ENCODE measurements around the gene GBX2. TPM values are rescaled to one million over a fixed set of nuclear protein-coding genes. Genes with fewer than 3 reads are reported as not detected.

The GBX2 gene
- total RNA-seq, 1 donor from 2014 or later, result not detected

GRCh38 chr2:236190674-236191073, 22.5 kb upstream of the GBX2 start:
- no peak for ATAC-seq
- intact Hi-C loops (cut with micrococcal nuclease), result no loop called here
- no peak for DNase-seq

- intact Hi-C loops (cut with micrococcal nuclease), result no loop called here
- no peak for DNase-seq
- ATAC-seq, result no peak
Observed at GRCh38 chr2:236184701-236185100, 16.5 kb upstream of the GBX2 start.

DNA sequence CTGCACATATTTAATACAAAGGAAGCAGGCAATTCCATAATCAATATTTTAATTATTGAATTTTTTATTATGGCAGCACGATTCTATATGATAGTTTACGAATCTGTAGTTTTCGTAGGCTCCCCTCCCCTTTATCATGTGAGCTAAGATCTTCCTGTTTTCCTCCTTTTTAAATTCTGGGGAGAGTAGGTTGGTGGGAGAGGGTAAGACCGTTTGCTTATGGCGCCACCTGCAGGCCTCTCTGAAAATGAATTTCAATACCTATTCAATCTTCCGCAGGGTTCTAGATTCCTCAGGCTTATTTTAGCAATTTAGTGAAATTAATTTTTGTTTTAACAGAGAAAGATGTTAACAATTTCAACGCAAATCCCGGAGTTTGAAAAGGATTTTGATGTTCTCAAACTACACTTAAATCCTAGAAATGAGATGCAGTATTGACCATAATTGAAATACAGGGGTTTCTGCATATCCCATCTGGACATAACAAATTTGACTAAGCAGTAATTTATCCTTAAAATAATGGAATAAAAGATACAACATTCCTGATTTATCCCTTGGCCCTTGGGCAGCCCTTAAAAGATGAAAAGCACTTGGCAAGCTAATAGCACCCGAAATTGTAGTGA, 12.8 kb upstream of the GBX2 start:
- no peak for DNase-seq

GRCh38 chr2:236180076-236180816, 12.1 kb upstream of the GBX2 start:
- DNase-seq (no peak), ATAC-seq (no peak)
- intact Hi-C loops (cut with micrococcal nuclease), result no loop called here

More for the DNA sequence above, 12.8 kb upstream of the GBX2 start:
- intact Hi-C loops (cut with micrococcal nuclease), result no loop called here
- ATAC-seq, result peak; percentile 43

GRCh38 chr2:236179236-236180075, 11.3 kb upstream of the GBX2 start:
- no peak for DNase-seq
- intact Hi-C loops (cut with micrococcal nuclease), result no loop called here
- no peak for ATAC-seq

GRCh38 chr2:236178890-236179235, 10.7 kb upstream of the GBX2 start:
- DNase-seq (no peak), ATAC-seq (no peak)
- intact Hi-C loops (cut with micrococcal nuclease), result no loop called here

DNA sequence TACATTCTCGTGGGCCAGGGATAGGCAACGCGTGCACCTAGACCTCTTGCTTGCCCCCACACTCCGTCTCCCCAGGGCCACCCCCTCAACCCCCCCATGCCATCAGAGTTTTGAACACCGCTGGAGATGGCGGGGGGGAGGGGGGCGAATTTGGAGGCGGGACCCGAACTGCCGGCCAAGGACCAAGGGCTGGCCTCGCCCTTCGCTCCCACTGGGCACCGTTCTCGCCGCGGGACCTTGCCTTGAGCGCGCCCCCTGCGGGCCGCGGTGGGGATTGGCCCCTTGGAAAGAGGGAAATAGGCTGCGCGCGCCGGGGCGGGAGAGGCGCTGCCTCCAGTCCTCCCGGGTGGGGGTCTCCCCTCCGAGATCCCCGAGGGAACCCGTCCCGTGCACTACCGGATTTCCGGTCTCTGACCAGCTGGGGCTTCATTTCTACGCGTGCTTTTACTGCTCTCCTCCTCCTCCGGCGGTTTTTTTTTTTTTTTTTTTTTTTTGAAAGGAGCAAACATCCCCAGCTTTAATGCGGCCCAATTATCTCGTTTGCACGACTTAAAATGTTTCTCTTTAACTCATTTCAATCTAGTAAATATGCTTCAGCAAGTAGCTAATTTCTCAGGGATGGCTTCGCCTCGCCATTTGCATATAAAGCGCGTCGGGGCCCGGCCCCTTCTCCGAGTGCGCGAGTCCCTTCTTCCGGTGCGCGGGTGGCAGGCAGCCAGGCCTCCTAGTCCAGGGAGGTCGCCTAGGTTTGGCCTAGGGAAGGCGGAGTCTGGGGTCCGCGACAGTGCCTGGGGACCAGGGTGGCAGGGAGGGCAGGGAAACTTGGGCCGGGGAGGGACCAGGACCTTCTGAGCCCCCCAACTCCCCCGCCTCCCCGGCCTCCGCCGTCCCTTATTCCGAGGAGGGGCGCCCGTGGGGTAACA, 10.0 kb upstream of the GBX2 start:
- intact Hi-C loops (cut with micrococcal nuclease), result no loop called here
- ATAC-seq (peak; percentile 79), DNase-seq (peak; percentile 73)

- intact Hi-C loops (cut with micrococcal nuclease), result no loop called here
- peak; percentile 58 for ATAC-seq
- peak; percentile 62 for DNase-seq
Observed at GRCh38 chr2:236177604-236177966, 9.4 kb upstream of the GBX2 start.

- intact Hi-C loops (cut with micrococcal nuclease), result no loop called here
- no peak for DNase-seq
- no peak for ATAC-seq
Observed at GRCh38 chr2:236176951-236177350, 8.8 kb upstream of the GBX2 start.

DNA sequence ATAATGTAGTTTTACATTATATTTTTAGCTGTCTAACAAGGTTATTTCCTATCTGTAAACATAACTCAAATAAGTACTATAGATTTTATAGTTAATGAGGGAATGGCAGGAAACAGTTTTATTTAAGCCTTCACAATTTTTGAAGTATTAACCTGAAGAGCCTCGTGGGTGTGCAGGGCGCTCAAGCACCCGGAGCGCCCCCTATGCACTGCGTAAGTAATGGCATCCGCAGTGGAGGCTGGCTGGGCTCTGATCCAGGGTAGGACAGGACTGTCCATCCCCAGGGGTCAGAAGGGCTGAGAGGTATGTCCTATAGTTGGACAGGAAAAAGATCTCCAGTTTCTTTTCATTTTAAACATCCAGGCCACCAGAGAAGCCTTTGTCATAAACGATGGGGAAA, 8.2 kb upstream of the GBX2 start:
- DNase-seq (no peak), ATAC-seq (no peak)
- intact Hi-C loops (cut with micrococcal nuclease), result no loop called here

DNA sequence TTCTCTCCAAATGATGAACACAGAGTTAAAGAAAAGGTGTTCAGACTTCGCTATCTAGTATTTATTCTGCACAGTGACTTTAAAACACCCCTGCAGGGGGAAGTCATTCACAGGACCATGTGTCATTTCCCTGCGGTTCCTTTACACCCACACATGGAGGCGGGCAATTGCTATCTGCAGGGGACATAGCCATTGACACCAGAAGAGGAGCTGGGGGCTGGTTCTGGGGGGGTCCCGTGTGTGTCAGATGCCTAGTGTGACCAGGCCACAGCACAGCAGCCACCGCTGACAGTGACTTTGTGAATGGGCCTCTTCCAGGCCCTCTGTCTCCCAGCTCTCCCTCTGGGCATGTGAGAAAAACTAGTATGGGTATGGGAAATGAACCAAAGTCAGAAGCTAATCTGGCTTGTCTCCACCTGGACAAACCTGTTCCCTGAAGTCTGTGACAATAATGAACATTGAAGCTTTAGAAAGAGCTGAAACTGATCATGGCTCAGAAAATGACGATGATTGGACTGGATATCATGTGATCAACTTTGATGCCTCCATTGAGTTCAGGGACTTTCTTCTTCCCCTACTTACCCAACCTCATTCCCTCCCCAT, 7.5 kb upstream of the GBX2 start:
- ATAC-seq, result no peak
- DNase-seq, result no peak
- intact Hi-C loops (cut with micrococcal nuclease), result no loop called here

GRCh38 chr2:236173729-236174607, 5.8 kb upstream of the GBX2 start:
- no peak for DNase-seq
- ATAC-seq, result no peak
- intact Hi-C loops (cut with micrococcal nuclease), result loop anchor here (5.0 kb wide), 1 partner anchor 397 kb away; no protein-coding TSS in a partner anchor

DNA sequence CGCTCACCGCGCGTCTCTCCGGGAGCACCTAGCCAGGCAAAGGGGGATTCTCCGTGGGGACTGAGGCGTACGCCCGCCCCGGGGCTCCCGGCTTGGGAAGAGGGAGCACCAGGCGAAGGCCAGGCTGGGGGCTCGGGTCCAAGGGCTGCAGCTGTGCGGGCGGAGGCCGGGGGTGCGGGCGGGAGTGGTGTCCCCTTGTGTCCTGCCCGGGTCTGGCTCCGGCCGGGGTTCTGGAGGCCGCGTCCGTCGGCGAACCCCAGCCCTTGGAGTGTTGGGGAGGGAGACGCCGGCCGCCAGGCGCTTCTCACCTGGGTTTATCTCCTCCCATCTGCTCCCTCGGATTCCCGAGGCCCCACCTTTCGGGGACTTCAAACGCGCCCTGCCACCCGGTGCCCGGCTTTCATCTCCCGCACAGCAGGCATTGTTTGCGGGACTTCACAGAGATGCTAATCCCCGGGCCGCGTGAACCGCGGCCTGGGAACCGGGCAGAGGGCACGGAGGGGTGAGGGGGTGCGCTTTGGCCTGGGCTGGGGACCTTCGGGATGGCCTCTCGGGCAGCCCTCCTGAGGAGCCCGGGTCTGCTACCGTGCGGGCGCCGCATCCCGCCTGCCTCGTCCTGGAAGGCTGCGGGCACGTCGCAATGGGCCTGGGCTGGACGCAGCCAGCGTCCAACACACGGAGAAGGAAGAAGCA, 5.0 kb upstream of the GBX2 start:
- intact Hi-C loops (cut with micrococcal nuclease), result loop anchor here (5.0 kb wide), 1 partner anchor 396 kb away; no protein-coding TSS in a partner anchor
- no peak for DNase-seq
- no peak for ATAC-seq

DNA sequence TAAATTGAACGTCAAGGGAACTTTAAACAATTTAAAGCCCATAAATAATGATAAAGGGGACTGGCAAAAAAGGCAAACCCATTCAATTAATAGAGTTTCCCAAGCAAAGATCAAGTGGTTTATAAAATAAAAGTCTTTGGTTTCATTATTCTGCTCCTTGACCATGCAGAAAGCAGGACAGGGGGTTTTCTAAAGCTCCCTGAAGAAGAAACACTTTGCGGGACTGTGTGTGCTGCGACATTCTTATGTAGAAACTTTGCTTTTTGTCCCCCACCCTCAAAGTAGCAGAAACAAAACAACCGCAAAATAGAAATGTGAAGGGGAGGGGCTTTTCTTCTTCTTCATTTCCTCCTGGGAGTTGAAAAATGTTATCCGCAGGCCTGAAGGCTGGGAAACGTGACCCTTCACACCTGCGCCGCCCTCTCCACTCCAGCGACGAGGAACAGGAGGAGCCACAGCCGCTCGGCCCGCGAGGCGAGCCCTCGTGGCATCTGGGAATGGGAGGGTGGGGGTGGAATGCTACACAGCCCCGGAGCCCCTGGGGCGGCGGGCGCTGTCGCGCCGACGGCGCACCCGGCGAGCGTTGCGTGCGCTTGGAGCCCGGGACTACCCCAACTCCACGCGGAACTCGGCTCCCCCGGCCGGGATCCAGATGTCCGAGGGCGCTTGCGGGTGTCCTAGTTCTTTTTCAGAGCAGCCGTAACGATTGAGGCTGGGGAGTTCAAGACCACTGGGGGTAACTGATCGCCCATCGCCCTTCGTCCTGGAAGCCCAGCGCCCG, 4.3 kb upstream of the GBX2 start:
- DNase-seq (no peak), ATAC-seq (no peak)
- intact Hi-C loops (cut with micrococcal nuclease), result loop anchor here (5.0 kb wide), 1 partner anchor 395 kb away; no protein-coding TSS in a partner anchor

DNA sequence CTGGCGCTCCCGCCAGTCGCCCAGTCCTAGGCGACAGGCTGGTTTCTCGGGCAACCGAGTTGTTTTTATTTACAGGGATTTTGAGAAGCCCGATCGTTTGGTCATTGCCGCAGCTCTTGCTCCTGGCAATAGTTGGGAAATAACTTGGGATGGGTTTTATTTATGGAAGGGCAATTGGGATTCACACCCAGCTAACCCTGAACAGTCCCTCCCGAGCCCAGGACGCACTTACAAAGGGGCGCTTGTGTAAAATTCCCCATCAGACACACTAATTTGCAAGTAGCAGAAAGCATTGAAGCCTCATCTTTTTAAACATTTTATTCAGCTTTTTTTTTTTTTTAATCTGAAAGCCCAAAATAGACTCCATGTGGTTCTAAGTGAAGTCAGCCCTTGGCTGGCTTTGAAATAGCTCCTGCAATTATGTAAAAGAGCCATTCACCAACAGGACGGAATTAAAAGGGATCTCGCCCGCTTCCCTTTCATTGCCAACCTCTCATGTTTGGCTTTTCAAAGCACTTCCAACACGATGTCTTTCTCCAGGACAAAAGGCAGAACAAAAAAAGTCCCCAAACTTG, 3.6 kb upstream of the GBX2 start:
- DNase-seq (no peak), ATAC-seq (no peak)
- intact Hi-C loops (cut with micrococcal nuclease), result loop anchor here (5.0 kb wide), 1 partner anchor 394 kb away; no protein-coding TSS in a partner anchor

DNA sequence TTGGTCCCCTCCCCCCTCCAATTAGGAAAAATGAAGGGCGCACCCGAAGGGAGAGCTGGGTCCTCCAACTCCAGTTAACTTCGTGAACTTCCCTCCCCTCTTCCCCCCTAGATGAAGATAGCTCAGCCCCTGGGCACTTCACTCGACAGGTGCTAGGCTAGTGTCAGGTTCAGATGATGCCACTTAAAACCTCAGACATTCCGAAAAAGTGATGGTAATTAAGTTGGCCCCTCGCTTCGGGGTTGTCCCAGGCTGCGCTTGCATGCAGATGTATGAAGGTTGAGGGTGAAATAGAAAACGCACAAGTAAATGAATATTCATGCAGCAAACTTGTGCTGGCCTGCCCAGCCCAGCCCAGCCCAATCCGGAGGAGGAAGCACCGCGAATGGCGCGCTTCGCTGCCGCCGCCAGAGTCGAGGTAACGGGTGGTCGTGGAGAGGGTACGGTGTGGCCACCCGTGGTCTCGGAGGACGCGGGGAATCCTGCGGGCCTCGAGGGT, 3.0 kb upstream of the GBX2 start:
- intact Hi-C loops (cut with micrococcal nuclease), result loop anchor here (5.0 kb wide), 1 partner anchor 394 kb away; no protein-coding TSS in a partner anchor
- ATAC-seq, result no peak
- no peak for DNase-seq
